OCI-LY7 (cell line): ENCODE measurements around the gene PPM1F. TPM values are rescaled to one million over a fixed set of nuclear protein-coding genes. Genes with fewer than 3 reads are reported as not detected.
A peak's percentile ranks its signal among the peaks of the same experiment; 100 is the strongest.

Experiments used
- BruUV-seq: library from RNA; stranded (reverse); fragments of 400-500 nt; replicated peaks from 2 replicates; lab custom pipeline; 2021; lab: Mats Ljungman, UMichigan
- CTCF ChIA-PET: fragments of 300-600 bp; sonication (Branson Sonifier 250); formaldehyde crosslinking; loops from one replicate; lab custom pipeline; 2022; ENCODE audit warnings: antibody characterized with exemption; ENCODE audit not compliant: unreplicated experiment; lab: Charles Lee
- POLR2A ChIA-PET: fragments of 300-600 bp; sonication (Branson Sonifier 250); formaldehyde crosslinking; loops from one replicate; lab custom pipeline; 2022; ENCODE audit warnings: antibody characterized with exemption; lab: Charles Lee
- DNase-seq: peaks from one replicate; pipeline ENCODE4 v3.0.0-alpha.2; 2015; ENCODE audit warnings: low spot score
- H2AFZ ChIP-seq: fragments of 200-600 bp; sonication (generic), shearing (Covaris generic); 2 replicates; pipeline ENCODE4 v1.6.1; 2014; ENCODE audit warnings: mild to moderate bottlenecking, antibody characterized with exemption, low read length, moderate library complexity
- H3K27ac ChIP-seq: fragments of 200-600 bp; sonication (generic); 2 replicates; pipeline ENCODE4 v1.5.1; 2014; ENCODE audit warnings: mixed run types, low read depth, mild to moderate bottlenecking, moderate library complexity, low read length, inconsistent platforms; ENCODE audit not compliant: poor library complexity, severe bottlenecking
- H3K36me3 ChIP-seq: fragments of 200-600 bp; sonication (generic); 2 replicates; pipeline ENCODE4 v1.6.1; 2014; ENCODE audit warnings: mild to moderate bottlenecking, antibody characterized with exemption, low read length, moderate library complexity, mixed read lengths; ENCODE audit not compliant: insufficient read depth
- H3K4me1 ChIP-seq: fragments of 200-600 bp; sonication (generic); 2 replicates; pipeline ENCODE4 v1.5.1; 2014; ENCODE audit warnings: mild to moderate bottlenecking, low read length; ENCODE audit not compliant: insufficient read depth, poor library complexity, severe bottlenecking
- H3K4me2 ChIP-seq: fragments of 200-600 bp; sonication (generic); 2 replicates; pipeline ENCODE4 v1.6.1; 2014; ENCODE audit warnings: mild to moderate bottlenecking, low read length
- H3K4me3 ChIP-seq: fragments of 200-600 bp; sonication (generic); 2 replicates; pipeline ENCODE4 v1.5.1; 2014; ENCODE audit warnings: mild to moderate bottlenecking, low read depth, low read length; ENCODE audit not compliant: poor library complexity, severe bottlenecking
- H3K79me2 ChIP-seq: fragments of 200-600 bp; sonication (generic); 2 replicates; pipeline ENCODE4 v1.6.1; 2016; ENCODE audit warnings: low read depth, mild to moderate bottlenecking, low read length, moderate library complexity, mixed read lengths; ENCODE audit not compliant: insufficient read depth
- H3K9me2 ChIP-seq: fragments of 200-600 bp; sonication (generic); 2 replicates; pipeline ENCODE4 v1.6.1; 2016; ENCODE audit warnings: mild to moderate bottlenecking, low read length, mixed read lengths; ENCODE audit not compliant: insufficient read depth
- H3K9me3 ChIP-seq: fragments of 200-600 bp; sonication (generic); 2 replicates; pipeline ENCODE4 v1.6.1; 2014; ENCODE audit warnings: mild to moderate bottlenecking, mixed run types, low read length, mixed read lengths
- H4K20me1 ChIP-seq: fragments of 200-600 bp; sonication (generic); 2 replicates; pipeline ENCODE4 v1.6.1; 2014; ENCODE audit warnings: mild to moderate bottlenecking, antibody characterized with exemption, low read length, moderate library complexity, mixed read lengths; ENCODE audit not compliant: insufficient read depth
- EZH2phosphoT487 ChIP-seq: fragments of 200-600 bp; sonication (generic); IDR thresholded peaks from 2 replicates; pipeline ENCODE4 v1.6.1; 2018; ENCODE audit warnings: low read depth, borderline replicate concordance, mild to moderate bottlenecking, mixed run types, antibody characterized with exemption, low read length, moderate library complexity, mixed read lengths
- intact Hi-C: fragments of 100-400 bp; cut with micrococcal nuclease; formaldehyde crosslinking; loops from one replicate; pipeline ENCODE4 v1.10.0; 2022; ENCODE audit not compliant: unreplicated experiment
- total RNA-seq, 2 experiments: library from RNA; depleted of rRNA in 1 of 2; stranded (reverse); fragments of >200 nt in 1 of 2; shearing (Covaris generic) in 1 of 2; gene quantifications; 2 replicates each; pipeline ENCODE4 v1.2.3, GENCODE V29; 2014 to 2022
- TF ChIP-seq, protein P1 (sequence below): fragments of 200-600 bp; sonication (generic); conservative IDR thresholded peaks from 2 replicates; pipeline ENCODE4 v1.5.1; 2014; ENCODE audit warnings: mild to moderate bottlenecking, antibody characterized with exemption, low read length, moderate library complexity, mixed read lengths

PPM1F gene
- total RNA-seq, 2 experiments from 2014 or later = 21.7 to 27.2 TPM

DNA sequence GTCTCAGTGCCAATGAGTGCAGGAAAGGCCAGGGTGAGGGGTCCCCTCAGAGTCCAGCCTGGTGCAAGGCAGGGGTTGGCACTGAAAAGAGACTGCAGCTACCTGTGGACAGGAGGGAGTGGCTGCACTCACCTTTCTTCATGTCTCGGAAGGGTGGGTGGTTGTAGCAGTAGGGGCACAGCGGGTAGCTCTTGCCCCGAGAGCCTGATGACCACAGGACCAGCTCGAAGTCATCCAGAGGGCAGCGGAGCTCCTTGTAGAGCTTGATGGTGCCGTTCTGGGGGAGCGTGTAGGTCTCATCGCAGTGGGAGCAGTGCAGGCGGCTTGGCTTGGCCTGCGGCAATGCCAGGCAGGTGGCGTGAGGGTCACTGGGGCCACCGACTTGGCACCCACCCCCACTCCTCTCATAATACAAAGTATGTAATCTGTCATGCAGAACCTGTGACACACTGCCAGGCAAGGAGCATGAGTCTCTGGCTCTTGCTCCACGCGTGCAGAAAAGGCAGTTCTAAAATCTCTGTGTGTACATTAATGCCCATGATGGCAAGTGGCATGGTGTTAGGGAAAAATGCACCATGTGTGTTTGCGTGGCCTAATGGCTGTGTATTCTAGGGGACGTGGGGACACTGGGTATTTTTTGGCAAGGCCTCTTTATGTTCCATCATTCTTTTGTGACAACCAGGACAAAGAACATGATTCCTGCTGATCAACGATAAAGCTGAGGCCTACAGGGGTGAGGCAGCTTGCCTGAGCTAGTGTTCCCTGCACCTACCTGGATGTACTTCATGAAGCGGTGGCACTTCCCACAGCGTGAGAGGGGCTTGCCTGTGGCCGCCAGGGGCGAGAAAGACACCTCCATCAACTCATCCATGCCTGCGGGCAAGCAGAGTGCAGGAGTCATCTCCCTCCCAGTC, 6.0 kb upstream of the PPM1F start:
- POLR2A ChIA-PET = no interaction called here
- no peak for DNase-seq
- no TSS peak for BruUV-seq
- Histone ChIP-seq H3K9me3 (no peaks in the 10 kb centered on the region), H3K36me3 (peaks cover 50% of the 10 kb centered on the region), H3K4me3 (no peak overlapping the region), H4K20me1 (no peaks in the 10 kb centered on the region), H3K4me2 (no peak overlapping the region), H3K4me1 (no peaks in the 10 kb centered on the region), H3K27ac (no peak overlapping the region), H3K79me2 (no peaks in the 10 kb centered on the region), H2AFZ (no peak overlapping the region), H3K9me2 (no peaks in the 10 kb centered on the region)
- CTCF ChIA-PET = no interaction called here
- intact Hi-C loops = no loop called here
- TF ChIP-seq, protein P1, sequence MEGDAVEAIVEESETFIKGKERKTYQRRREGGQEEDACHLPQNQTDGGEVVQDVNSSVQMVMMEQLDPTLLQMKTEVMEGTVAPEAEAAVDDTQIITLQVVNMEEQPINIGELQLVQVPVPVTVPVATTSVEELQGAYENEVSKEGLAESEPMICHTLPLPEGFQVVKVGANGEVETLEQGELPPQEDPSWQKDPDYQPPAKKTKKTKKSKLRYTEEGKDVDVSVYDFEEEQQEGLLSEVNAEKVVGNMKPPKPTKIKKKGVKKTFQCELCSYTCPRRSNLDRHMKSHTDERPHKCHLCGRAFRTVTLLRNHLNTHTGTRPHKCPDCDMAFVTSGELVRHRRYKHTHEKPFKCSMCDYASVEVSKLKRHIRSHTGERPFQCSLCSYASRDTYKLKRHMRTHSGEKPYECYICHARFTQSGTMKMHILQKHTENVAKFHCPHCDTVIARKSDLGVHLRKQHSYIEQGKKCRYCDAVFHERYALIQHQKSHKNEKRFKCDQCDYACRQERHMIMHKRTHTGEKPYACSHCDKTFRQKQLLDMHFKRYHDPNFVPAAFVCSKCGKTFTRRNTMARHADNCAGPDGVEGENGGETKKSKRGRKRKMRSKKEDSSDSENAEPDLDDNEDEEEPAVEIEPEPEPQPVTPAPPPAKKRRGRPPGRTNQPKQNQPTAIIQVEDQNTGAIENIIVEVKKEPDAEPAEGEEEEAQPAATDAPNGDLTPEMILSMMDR = no peak
- no peak for TF ChIP-seq EZH2phosphoT487

DNA sequence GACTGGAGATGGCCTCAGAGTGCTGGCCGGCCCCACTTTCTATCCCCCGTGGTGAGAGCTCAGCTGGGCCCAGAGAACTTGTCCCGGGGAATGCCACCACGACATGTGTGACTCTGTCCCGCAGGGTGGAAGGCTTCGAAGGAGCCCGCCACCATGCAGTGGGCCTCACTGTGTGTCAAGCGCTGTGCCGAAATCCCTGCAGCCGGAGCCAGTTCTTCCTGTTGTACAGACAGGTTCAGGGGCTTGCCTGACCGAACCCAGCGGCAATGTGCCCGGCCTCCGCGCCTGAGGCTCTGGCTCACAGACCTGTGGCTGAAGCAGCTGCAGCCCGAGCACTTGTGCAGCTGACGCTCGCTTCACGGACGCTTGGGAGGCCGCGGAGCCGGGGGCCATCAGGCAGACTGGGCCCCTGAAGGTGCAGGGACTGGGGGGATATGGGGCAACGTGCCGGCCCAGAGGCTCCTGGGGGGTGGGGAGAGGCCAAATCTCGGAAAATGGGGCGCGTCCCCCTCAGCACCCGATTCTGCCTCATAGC, 650 bp downstream of the PPM1F start:
- peak overlapping the region; percentile 40 for H2AFZ ChIP-seq
- peak; percentile 58 for DNase-seq
- peak overlapping the region; percentile 91 for H3K4me2 ChIP-seq
- H3K79me2 ChIP-seq = no peaks in the 10 kb centered on the region
- POLR2A ChIA-PET = no interaction called here
- peaks cover 6% of the 10 kb centered on the region for H3K4me1 ChIP-seq
- H3K36me3 ChIP-seq = no peaks in the 10 kb centered on the region
- no TSS peak for BruUV-seq
- H3K27ac ChIP-seq = no peak overlapping the region
- intact Hi-C loops = loop anchor here (2.0 kb wide), 2 partner anchors 13 to 239 kb away; no protein-coding TSS in a partner anchor
- H3K9me3 ChIP-seq = no peaks in the 10 kb centered on the region
- TF ChIP-seq, protein P1 = no peak
- no peak for TF ChIP-seq EZH2phosphoT487
- H3K9me2 ChIP-seq = no peaks in the 10 kb centered on the region
- no peaks in the 10 kb centered on the region for H4K20me1 ChIP-seq
- CTCF ChIA-PET = no interaction called here
- H3K4me3 ChIP-seq = peak overlapping the region; percentile 74

DNA sequence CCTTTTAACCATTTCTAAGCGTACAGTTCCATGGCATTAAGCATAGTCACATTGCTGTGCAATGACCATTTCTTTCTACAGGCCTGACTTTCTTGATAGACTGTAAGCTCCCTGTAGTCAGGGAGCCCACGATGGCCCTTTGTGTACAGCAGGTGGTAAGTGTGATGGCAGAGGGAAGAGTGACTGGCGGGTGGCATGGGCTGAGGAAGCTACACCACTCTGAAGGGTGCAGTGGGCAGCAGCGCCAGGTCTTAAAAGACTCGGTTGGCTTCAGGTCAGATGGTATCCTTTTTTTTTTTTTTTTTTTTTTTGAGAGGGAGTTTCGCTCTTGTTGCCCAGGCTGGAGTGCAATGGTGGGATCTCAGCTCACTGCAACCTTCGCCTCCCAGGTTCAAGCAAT, 1.6 kb downstream of the PPM1F start:
- Histone ChIP-seq H3K4me2 (no peak overlapping the region), H3K4me3 (no peak overlapping the region), H3K79me2 (no peaks in the 10 kb centered on the region), H3K9me2 (no peaks in the 10 kb centered on the region), H2AFZ (no peak overlapping the region), H3K4me1 (peaks cover 6% of the 10 kb centered on the region), H4K20me1 (no peaks in the 10 kb centered on the region), H3K27ac (no peak overlapping the region), H3K9me3 (no peaks in the 10 kb centered on the region), H3K36me3 (no peaks in the 10 kb centered on the region)
- no peak for TF ChIP-seq EZH2phosphoT487
- TF ChIP-seq, protein P1 = no peak
- no peak for DNase-seq
- intact Hi-C loops = no loop called here
- CTCF ChIA-PET = no interaction called here
- no TSS peak for BruUV-seq
- POLR2A ChIA-PET = interaction anchor here (0.7 kb wide), 1 partner anchor 232 kb away, joined by 3 read pairs; no protein-coding TSS in a partner anchor
